HG03060 (cell line): Measurements from ENCODE around the gene ZNF777.
"Not testable (repeated sequence)": the region's sequence is repeated elsewhere in the genome, so short reads cannot be mapped to it uniquely, and the experiment has no call there.

Experiments
- ATAC-seq: cut with Tn5 transposase; IDR thresholded peaks from one replicate; pipeline ENCODE4 v1.9.1; 2021; ENCODE audit warnings: low read depth, moderate number of reproducible peaks; ENCODE audit not compliant: unreplicated experiment

The ZNF777 gene

DNA sequence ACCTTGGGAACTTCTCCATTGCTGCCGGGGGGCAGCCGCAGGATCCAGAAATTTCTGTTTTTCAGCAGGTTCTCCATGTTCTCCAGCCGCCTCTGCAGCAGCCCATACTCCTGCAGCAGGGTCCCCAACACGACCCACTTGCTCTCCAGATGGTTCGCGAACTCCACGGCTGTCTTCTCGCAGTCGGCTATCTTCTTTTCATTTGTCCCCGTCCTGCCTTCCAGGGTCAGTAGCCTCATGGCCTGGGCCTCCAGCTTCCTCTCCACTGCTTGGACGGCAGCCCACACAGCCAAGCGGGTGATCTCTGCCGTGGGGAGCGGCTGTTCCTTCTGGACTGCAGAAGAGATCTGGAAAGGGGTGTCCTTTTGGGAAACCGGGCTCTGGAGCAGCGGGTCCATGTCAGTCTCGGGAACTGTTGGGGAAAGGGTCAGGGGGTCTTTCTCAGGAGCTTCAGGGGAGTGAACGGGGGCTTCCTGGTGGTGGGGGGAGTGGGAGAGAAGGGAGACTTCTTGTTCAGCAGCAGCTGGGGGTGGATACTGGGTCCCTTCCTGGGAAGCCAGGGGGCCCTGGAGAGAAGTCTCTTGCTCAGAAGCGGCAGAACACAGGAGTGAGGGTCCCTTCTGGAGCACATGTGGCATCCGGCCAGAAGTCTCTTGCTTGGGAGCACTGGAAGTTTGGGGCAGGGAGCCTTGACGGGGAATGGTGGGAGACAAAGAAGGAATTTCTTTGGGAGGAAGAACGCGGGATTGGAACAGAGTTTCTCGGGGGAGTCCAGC, 5.5 kb downstream of the ZNF777 start:
- no peak for ATAC-seq

DNA sequence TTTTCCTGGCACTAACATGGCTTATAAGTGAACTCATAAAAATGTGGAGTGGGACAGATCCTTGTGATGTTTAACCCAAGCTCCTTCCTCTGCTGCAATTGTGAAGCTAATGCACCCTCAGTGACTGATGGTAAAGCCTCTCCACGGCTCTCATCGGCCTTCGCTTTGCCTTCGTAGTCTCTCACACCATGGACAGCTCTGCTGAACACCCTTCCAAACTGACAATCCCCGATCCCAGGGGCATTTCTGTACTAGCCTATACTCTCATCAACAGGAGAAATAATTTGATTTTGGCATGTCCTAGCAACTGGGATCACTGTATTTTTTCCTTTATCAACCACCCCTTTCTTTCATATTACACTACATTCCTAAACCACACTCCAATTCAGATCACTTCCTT, 6.1 kb downstream of the ZNF777 start:
- no peak for ATAC-seq

DNA sequence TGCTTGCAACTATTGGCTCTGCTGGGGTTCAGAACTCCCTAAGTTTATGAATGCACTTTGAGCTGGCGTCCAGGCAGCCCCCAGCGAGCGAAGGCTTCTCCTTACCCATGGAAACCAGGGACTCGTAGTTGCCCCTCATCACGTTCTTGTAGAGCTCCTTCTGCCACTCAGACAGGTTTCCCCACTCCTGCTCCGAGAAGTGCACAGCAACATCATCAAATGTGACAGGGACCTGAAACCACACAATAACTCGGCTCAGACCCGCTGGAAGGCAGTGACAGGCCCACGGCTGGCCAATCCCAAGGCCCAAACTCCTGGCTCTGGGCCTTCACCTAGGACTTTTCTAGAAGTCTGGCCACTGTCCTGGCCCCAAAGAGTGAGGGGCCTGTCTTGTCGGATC, 6.9 kb downstream of the ZNF777 start:
- no peak for ATAC-seq

DNA sequence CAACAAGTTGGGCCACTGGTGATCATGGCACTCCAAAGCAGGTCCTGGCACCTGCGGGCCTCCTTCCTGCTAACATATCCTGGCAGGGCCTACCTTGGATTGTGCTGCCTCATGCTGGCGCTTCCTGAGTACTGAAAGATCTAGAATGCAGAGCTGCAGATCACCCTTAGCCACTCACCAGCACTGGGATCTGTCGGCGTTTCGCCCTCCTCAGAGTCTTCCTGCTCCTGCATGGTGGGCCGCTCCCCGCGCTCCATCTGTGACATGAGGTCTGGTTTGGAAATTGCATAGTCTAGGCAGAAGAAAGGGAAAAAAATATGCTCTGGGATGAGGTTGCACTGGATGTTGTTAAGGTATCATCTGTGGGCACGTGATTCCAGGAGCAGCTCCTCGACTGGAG, 10.0 kb downstream of the ZNF777 start:
- ATAC-seq = no peak

DNA sequence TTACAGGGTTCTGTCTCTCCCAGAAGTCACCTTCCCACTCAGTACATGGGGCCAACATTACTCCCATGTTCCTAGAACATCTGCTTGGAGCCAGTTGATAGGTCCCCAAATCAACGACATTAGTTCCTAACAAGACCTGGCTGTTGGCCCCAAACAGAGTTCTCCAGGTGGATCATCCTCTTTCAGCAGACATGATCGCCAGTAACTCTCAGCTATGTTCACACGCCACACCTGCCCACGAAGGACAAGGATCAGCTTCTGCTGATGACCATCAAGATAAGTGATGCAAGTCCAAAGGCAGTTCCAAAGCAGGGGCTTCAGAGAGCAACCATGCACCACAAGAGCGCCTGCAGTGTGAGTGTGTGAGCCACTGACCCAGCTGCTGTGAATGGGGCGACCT, 11.0 kb downstream of the ZNF777 start:
- no peak for ATAC-seq

DNA sequence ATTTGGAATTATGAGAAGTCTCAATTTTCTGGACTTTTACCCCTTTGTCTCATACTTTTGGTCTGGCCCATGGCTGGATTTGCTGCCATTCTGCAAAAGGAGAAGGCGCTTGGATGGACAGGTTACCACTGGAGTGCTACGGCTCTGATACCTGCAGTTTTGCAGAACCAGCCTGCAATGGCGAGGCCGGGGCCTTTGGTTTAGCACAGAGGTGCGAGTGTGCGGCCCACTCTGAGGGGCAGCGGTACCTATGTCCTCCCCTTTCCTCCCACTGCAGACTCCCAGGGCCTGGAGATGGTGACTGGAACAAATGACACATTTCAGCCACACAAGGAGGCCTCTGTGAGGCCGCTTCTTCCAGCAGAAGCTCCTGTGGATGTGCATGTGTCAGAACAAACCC, 11.9 kb downstream of the ZNF777 start:
- ATAC-seq = no peak

DNA sequence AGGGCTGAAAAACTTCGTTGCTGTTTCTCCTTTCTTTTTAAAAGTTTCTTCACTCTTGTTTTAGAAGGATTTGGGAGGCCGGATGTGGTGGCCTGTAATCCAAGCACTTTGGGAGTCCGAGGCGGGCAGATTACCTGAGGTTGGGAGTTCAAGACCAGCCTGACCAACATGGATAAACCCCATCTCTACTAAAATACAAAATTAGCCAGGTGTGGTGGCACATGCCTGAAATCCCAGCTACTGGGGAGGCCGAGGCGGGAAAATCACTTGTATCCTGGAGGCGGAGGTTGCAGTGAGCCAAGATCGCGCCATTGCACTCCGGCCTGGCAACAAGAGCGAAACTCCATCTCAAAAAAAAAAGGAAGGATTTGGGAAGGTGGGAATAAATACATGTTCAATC, 14.8 kb downstream of the ZNF777 start:
- ATAC-seq = not testable (repeated sequence)

DNA sequence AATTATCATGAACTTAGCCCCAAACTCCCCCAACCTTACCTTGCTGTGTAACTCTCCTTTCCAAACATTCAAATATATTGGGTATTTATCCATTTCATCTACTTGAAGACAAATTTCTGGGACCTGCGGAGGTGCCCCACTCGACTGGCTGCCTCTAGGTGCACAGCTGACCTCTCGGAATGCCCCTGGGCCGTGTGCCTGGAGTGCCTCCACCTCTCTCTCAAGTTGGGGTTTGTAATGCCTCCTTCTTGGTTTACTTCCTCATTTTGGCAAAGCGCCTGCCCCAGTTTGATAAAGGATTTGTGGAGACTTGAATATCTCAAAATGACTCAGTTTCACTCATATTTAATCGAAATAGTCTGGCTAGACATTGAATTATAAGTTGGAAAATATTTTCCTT, 16.6 kb downstream of the ZNF777 start:
- no peak for ATAC-seq

DNA sequence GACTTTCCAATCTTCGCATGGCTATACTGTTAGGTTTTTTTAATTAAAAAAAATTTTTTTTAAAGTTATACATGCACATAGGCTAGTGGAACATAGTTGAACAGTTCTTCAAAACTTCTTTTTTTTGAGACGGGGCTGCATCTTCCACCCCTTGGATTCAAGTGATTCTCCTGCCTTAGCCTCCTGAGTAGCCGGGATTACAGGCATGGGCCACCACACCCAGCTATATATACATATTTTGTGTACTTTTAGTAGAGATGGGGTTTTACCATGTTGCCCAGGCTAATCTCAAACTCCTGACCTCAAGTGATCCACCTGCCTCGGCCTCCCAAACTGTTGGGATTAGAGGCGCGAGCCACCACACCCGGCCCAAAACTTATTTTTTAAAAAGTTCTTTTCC, 17.3 kb downstream of the ZNF777 start:
- no peak for ATAC-seq

DNA sequence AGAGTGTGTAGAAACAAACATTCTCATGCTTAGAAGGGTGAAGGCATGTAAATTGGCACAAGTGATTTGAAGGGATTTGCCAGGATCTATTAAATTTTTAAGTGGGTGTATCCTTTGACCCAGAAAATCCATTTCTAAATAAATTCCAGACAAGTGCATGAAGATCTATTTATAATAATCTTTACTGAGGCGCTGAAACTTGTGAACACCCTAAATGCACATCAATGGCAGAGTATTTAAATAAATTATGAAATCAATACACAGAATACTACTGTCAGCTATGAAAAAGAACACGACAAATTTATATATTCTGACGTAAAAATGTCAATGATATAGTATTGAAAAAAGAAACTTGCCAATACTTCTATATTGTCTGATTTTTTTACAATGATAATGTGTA, 17.9 kb downstream of the ZNF777 start:
- ATAC-seq = no peak

DNA sequence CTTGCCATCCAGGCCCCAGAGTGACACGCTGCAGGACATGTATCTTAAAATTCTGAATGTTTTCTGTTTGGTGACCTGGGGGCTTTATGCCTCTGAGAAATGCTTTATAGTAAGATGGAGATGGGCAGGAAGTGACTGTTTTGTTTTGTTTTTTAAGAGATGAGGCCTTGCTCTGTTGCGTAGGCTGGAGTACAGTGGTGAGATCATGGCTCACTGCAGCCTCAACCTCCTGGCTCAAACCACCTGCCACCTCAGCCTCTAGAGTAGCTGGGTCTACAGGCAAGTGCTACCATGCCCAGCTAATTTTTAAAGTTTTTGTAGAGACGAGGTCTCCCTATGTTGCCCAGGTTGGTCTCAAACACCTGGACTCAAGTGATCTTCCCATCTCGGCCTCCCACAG, 20.6 kb downstream of the ZNF777 start:
- no peak for ATAC-seq

DNA sequence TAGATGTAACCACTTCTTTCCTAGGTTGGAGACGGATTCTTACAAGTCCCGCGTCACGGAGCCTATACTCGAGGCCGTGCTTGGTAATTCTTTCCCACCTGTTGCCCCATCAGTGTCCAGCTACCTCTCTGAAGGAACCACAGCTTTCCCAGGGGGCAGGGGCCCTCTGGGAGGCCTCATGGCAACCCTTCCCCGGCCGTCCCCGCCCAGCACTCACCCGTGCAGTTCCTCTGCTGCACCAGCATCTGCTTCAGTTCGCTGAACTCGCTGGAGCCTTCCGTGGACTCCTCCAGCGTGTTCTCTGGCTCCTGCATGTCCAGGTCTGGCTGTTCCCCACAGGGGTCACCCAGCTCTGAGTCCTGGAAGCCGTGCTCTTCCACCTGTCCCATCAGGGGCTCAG, 24.5 kb downstream of the ZNF777 start:
- ATAC-seq = no peak

DNA sequence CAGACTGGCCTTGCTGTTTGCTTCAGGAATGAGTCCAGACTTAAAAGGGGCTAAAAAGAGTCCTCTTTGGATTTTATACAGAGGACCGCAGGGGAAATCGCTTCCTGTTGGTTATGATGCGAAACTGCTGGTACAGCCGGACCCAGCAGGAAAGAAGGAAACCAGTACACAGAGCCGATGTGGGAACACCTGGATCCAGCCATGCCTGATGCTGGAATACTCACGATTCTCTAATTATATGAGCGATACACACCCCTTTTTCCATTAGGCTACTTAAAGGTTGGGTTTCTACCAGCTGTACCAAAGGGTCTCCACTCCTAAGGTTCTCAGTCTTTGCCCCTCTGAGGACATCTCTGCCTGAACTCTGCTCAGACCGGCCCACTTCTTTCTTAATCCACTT, 27.7 kb downstream of the ZNF777 start:
- no peak for ATAC-seq

DNA sequence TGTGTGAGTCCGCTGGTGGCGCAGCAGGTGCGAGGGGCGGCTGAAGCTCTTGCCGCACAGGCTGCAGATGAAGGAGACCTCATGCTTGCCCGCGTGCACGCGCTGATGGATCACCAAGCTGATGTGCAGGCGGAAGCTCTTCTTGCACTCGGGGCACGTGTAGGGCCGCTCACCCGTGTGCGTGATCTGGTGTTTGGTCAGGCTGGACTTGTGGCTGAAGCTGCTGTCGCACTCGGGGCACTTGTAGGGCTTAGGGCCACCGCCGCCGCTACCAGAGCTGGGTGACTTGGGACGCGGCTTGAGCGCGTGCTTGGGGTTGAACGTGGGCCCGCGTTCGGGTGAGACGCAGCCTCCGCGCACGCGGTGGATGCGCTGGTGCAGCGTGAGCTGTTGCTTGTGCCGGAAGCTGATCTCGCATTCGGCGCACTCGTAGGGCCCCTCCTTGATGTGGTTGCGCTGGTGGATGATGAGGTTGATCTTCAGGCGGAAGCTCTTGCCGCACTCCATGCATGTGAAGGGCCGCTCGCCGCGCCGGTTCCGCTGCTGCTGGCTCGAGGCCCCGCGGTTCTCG, 28.7 kb downstream of the ZNF777 start:
- no peak for ATAC-seq

DNA sequence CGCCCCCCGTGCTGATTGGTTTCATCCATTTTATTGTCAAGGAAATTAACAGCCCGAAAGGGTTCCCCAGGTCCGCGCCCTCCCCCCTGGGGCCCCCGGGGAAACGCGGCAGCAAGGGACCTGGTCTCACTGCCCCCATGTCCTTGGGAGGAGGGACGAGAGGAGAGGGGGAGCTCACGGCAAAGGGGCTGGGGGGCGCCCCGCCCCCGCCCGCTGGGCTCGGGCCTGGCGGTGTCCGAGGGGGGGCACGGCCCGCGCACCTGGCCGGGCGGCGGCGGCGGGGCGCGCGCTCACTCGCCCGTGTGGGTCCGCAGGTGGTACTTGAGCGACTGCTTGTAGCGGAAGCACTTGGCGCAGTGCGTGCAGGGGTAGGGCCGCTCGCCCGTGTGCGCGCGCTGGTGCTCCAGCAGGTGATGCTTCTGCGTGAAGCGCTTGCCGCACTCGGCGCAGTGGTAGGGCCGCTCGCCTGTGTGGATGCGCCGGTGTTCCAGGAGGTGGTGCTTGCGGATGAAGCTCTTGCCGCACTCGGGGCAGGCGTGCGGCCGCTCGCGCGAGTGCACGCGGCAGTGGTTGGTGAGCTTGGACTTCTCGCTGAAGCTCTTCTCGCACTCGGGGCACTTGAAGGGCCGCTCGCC, 29.3 kb downstream of the ZNF777 start:
- ATAC-seq = no peak

DNA sequence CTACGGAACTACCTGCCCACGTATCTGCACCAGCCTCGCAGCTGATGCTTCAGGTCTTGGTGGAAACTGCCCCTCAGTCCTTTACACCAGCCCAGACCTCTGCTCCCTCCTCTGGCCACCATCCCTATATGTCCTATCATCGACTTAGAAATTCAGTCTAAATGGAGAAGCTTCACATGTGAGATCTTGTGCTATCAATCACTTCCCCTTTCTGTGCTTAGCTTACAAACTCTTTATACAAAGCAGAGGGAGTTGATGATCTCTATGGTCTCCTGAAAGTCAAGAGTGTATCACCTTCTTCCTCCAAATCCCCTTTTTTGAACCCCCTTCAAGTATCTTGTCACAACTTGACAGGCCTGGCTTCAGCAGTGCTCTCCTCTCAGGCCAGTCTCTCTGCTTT, 30.7 kb downstream of the ZNF777 start:
- ATAC-seq = no peak

DNA sequence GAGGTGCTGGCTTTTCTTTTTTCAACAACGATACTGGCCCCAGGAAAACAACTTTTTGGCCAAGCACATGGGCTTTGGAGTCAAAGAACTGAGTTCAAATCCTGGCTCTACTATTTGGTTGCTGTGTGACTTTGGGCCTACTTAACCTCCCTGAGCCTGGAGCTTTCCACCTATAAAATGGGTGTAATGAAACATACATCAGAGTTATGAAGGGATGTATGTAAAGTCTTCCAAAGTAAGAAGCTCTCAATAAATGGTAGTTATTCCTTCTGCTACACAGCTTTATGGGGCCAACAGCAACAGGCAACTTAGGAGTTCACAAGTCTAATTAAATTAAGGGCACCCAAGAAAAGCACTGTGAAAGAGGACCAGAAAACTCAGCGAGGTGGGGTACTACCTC, 33.0 kb downstream of the ZNF777 start:
- no peak for ATAC-seq

DNA sequence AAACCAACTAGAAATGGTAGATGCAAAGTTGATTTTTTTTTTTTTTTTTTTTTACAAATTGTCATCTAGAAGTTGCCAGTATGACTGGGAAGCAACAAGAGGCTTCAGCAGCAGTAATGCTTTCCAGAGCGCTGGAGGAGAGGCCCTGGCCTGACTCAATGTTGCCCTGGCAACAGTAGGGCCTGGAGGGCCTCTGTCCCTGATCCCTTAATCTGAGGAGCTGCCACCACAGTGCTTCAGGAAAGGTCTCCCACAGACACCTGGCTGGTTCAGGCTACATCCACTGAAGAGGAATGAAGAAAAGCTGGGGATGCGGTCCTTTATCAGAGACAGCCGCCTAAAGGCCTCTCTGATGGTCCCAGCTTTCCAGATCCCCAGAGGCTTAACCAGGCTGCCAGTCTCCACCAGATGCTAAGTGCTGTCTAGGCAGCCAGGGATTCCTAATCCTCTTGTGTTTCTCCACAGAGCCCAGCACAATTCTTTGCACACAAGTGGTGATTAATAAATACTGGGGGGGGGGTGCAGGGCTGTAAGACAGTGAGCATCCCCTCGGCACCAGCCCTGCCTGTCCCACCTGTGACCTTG, 33.7 kb downstream of the ZNF777 start:
- ATAC-seq = no peak

DNA sequence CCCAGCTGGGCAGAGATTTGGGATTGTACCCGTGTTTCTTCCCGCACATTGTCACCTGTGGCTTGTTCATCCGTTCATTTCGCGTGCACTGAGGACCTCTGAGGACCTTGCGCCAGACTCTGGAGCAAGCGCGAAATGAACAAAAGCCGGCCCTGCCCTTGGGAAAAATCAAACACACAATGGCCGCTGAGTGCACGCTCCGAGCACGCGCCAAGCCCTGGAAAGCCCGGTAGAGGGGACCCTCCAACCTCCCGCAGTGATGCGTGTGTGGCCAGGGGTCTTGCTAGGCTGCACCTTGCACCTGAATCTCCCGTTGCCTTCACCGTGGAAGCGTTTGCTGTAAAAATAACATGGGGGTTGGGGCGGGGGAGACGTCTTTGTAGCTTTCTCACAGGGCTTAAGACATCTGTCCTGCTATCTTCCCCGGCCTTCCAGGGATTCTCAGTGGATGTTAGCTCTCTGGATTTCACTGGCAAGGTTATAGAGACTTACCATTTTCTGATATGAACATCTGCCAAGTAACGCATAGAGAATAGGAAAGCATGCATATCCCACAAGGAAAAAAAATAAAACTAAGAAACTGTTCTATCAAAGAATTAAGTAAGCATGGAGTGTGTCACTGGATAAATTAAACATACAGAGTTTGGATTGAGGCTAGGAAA, 37.3 kb downstream of the ZNF777 start:
- no peak for ATAC-seq

DNA sequence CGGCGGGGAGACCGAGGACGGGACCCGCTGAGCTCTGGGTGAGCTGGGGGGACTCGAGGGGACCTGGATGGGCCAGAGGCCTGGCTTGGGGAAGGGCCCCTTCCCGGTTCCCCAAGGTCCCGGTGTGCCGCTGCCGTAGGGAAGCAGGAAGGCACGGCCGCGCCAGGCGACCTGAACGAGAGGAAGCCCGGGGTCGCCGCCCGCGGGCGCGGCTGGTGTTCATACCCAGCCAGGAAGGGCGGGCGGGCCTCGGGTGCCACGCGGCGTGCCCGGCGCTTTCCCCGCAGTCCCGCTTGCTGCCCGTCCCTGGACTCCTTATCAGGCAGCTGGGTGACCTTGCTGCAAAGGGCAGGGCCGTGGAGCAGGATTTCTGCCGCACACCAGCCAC, 38.0 kb downstream of the ZNF777 start:
- no peak for ATAC-seq
